Colon (tissue), 2 donors: ENCODE data around the gene NOP9.

Experiments used
- FAIRE-seq: peaks from 2 replicates; lab custom pipeline; 2012; peaks lifted over from hg19 to GRCh38; lab: Jason Lieb, UNC
- donor health status: control.
- donor health status: control.

NOP9 gene

GRCh38 chr14:24283796-24284460 lies 15.7 kb upstream of the NOP9 start:
- FAIRE-seq, result no peak

- no peak for FAIRE-seq
Observed at GRCh38 chr14:24284501-24285035, 15.1 kb upstream of the NOP9 start.

GRCh38 chr14:24285351-24285750 lies 14.3 kb upstream of the NOP9 start:
- no peak for FAIRE-seq

- FAIRE-seq, result no peak
Observed at GRCh38 chr14:24286996-24287395, 12.7 kb upstream of the NOP9 start.

- FAIRE-seq, result no peak
Observed at GRCh38 chr14:24289649-24290280, 9.9 kb upstream of the NOP9 start.

GRCh38 chr14:24290746-24291145 lies 8.9 kb upstream of the NOP9 start:
- FAIRE-seq, result no peak

- FAIRE-seq, result no peak
Observed at GRCh38 chr14:24291446-24292117, 8.1 kb upstream of the NOP9 start.

GRCh38 chr14:24292118-24292807 lies 7.4 kb upstream of the NOP9 start:
- FAIRE-seq, result no peak

- FAIRE-seq, result no peak
Observed at GRCh38 chr14:24293525-24293924, 6.1 kb upstream of the NOP9 start.

GRCh38 chr14:24296341-24297157 lies 3.1 kb upstream of the NOP9 start:
- FAIRE-seq, result no peak

GRCh38 chr14:24297190-24297964 lies 2.3 kb upstream of the NOP9 start:
- FAIRE-seq, result no peak

- FAIRE-seq, result no peak
Observed at GRCh38 chr14:24298892-24299254, 777 bp upstream of the NOP9 start.

- no peak for FAIRE-seq
Observed at GRCh38 chr14:24300326-24300980, 803 bp downstream of the NOP9 start.

GRCh38 chr14:24304019-24304387 lies 4.4 kb downstream of the NOP9 start:
- no peak for FAIRE-seq

- no peak for FAIRE-seq
Observed at GRCh38 chr14:24307156-24307574, 7.5 kb downstream of the NOP9 start.

- no peak for FAIRE-seq
Observed at GRCh38 chr14:24307575-24308341, 8.1 kb downstream of the NOP9 start, which contains the start of gene CIDEB. TSS of gene CIDEB (minus strand) at chr14:24307977. CDS start at chr14:24307858, 119 bp downstream.

GRCh38 chr14:24308342-24309124 lies 8.9 kb downstream of the NOP9 start:
- no peak for FAIRE-seq

- FAIRE-seq, result no peak
Observed at GRCh38 chr14:24309538-24310264, 10.1 kb downstream of the NOP9 start, which contains the start of gene LTB4R2. TSS of gene LTB4R2 (plus strand) at chr14:24310140. CDS start at chr14:24310665, 525 bp downstream.
